Measurements from ENCODE around the gene HIVEP3.
"Not testable (repeated sequence)": the region's sequence is repeated elsewhere in the genome, so short reads cannot be mapped to it uniquely, and the experiment has no call there.

Gene HIVEP3

DNA sequence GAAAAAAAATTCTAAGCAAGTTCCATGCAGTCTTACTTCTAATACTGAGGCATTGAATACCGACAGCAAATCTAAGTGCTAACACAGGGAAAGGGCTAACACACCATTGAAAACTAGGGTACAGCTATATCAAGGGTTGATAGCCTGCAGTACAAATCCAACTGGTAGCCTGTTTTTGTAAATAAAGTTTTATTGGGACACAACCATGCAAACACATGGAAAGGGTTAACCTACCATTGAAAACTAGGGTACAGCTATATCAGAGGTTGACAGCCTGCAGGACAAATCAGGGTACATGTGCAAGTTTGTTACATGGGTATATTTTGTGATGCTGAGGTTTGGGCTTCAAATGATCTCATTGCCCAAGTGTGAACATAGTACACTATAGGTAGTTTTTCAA lies 212.9 kb downstream of the HIVEP3 start:
- no peak for DNase-seq

- no peak for DNase-seq
Observed at GRCh38 chr1:41704196-41704595, 214.5 kb downstream of the HIVEP3 start.

DNA sequence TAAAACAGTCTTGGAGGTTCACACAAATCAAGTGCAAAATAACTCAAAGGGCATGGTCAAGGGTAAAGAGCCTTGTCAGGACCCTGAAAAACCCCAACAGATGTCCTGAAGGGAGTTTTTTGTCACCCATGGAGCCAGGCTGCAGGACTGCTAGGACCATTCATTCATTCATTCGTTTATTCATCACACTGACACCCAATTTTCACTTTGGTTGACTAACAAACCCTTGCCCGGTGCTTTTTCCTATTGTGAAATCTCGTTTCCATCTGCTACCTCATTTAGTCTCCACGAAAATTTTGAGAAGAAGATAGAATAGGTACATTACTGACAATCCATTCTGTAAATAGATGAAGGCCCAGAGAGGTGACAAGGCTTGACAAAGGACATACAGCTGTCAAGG lies 216.0 kb downstream of the HIVEP3 start:
- no peak for DNase-seq

DNA sequence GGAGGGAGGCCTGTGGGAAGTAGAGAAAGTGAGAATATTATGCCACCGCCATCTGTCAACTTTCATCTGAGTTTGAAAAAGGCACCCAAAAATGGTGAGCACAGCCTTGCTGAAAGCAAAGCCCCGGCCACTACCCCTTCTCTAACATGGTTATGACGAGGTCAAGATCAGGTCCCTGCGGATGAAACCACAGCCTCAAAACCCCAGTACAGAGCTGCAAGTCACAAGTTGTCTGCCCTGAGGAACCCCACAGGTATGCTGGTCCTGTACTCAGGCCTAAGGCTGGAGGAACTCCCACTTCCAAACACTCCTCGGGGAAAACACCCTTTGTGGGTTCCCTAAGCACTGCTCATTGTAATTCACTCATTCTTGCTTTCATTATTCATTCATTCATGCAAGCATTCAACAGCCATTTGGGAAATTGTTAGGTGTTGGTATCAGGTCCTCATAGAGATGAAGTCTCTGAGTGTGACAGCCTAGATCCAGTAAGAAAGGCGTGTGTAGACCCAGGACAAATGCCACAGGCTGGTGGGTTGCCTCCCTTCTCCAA lies 217.7 kb downstream of the HIVEP3 start:
- no peak for DNase-seq

- DNase-seq: no peak
Observed at GRCh38 chr1:41700581-41700980, 218.1 kb downstream of the HIVEP3 start.

DNA sequence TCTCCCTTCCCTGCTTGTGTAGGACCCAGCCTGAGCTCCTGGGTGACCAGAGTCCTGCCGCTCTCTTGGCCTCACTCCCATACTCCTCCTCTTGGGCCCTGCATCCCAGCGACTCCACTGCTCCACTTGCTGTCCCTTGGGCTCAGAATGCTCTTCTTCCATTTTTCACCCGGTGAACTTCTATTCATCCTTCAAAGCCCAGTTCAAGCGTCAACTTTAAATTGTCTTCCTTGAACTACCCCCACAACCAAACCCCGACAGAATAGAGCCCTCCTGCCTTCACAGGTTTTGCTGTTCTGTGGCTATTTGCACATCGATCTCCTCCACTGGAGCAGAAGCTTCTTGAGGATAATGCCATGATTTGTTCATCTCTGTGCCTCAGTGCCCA lies 218.9 kb downstream of the HIVEP3 start:
- no peak for DNase-seq

DNA sequence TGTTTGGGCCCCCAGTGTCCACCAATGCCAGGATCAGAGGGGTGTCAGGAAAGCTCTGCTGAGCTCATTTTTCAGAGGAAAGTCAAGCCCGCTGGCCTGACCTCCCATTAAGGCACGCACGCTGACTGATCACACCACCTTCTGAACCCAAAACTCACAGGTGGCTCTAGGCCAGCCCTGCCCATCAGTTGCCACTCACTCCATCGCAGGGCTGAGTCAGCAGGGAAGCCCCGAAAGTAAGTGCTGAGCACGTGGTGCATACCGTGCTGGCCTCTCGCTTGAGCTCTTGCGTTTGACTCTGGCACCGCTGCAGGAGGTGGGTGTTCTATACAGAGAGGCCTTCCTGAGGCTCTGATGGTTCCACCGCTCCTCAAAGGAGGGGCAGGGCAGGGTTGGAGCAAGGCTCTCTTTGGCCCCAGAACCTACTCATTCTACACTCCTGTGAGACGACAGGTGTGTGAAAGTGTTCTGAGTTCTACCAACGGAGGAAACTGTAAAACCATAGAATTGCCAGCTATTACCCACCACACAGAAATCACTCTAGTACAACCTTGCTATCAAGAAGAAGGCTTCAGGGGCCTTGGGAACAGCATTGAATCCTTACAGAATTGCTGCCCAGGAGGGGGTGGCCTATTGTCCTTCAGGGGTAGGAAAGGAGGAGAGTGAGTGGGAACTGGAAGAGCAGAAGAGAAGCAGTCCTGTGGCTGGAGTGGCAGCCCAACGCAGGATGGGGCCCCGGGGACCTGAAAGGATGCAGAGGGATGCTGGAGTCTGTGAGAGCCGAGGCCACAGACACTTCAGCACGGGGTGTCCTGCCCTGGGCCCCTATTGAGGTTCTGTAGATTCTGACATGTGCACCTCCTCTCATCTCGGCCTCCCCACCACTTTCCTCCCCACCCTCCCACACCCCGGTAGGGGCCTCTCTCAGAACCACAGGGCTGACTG lies 219.5 kb downstream of the HIVEP3 start:
- DNase-seq: peak; percentile 33 to 41

DNA sequence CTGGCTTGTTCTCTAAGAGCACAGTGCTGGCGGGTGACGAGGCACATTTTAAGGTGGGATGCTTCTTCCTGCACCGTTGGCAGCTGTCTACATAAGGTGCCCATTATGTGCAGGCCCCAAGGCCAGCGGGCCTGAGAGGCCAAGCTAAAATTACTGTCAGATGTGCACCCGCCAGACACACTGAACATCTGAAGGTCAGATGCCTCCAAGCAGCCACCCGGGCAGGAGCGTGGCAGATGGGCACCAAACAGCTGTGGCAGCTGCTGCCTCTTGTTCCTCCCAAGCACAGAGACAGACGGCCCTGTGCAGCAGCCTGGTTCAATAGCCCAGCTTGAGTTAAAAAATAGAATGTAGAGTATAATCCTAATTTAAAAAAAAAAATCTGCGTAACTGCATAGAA lies 222.3 kb downstream of the HIVEP3 start:
- no peak for DNase-seq

DNA sequence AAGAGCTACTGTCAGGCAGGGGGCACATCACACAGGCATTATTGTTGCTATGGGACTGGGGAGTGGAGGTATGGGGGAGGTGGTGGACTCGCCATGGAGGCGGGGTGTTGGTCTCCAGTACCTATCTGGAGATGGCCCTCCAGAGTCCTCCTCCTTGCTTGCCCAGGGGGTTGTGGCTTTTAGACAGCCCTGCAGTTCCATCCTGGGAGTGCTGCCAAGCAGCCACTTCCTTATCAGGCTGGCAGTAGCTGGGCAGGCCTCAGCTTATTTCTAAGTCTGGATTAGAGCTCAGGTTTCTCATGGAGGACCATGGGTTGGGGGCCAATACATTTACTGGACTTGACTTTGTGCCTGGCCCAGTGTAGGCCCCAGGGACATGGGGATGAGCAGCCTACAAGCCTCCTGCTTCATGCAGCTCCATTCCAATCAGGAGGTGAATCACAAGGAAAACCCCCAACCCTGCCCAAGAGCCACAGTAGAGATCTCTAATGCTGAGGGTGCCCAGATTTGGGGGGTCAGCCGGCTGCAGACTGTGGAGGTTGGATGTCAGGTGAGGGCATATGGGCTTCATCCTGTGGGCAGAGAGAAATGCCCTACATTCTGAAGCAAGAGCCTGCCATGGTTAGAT lies 223.5 kb downstream of the HIVEP3 start:
- DNase-seq: no peak

GRCh38 chr1:41691966-41692365 lies 226.8 kb downstream of the HIVEP3 start:
- not testable (repeated sequence) for DNase-seq

DNA sequence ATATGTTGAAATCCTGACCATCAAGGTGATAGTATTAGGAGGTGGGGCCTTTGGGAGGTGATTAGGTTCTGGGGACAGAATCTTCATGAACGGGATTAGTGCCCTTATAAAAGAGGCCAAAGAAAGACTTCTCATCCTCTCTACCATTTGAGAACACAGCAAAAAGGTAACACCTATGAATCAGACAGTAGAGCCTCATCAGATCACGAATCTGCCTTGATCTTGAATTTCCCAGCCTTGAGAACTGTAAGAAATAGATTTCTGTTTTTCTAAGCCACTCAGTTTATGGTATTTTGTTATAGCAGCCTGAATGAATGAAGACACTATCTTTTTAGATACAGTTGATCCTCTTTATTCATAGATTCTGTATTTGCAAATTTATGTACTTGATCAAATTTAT lies 227.3 kb downstream of the HIVEP3 start:
- DNase-seq: no peak

- no peak for DNase-seq
Observed at GRCh38 chr1:41690331-41690730, 228.4 kb downstream of the HIVEP3 start.

- DNase-seq: no peak
Observed at GRCh38 chr1:41689558-41689981, 229.2 kb downstream of the HIVEP3 start.

DNA sequence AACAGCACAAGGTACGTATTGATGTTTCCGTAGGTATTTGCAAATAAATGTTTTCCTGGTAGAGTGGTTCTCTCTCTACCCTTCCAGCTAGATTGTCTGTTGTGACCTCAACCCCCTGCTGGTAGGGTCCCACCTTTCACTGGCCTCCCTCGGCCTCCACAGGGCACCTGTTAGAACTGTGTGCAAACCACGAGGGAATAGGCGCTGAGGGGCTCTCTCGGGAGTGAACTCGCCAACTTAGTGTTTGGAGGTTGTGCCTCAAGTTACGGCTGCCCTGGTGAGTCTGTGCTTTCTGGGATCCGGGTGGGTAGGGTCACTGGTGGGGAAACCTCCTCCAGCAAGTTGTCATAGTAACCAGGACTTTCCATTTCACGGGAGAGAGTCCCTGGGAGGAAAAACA lies 229.6 kb downstream of the HIVEP3 start:
- DNase-seq: no peak

- DNase-seq: no peak
Observed at GRCh38 chr1:41687007-41687406, 231.7 kb downstream of the HIVEP3 start.

DNA sequence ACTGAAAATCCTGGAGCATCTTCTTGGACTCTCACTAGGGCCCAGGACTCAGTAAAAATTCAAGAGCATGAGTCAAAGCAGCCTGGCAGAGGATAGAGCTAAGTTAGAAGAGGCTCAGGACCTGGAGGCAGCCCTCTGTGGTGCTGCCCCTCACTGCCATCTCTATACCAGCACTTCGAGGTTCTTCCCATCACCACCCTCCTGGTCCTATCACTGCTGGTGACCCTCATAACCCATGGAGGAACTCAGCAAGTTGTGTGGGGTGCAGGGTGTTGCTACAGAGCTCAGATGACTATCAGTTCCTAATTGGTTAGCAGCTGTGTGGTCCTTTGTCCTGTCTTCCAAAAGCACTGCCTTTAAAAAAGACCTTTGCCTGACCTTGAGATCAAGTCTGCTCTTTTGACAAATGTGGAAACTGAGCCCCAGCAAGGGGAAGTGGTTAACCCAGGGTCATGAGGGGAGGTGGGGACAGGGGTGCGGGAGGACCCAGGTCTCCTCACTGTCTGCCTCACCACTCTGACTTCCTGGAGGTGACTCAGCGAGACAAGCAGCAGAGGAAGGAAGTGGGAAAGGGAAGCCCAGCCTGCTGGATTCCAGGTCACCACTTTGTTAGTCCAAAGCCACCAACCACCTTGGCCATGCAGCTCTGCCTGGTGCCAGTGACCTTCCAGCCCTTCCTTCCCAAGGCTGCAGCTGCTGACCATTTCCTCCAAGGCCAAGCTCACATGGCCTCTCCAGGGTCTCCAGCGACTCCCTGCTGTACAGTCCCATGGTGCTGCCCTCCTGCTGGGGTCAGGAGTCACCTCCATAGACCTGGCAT lies 234.8 kb downstream of the HIVEP3 start:
- DNase-seq: peak; percentile 34 to 56

DNA sequence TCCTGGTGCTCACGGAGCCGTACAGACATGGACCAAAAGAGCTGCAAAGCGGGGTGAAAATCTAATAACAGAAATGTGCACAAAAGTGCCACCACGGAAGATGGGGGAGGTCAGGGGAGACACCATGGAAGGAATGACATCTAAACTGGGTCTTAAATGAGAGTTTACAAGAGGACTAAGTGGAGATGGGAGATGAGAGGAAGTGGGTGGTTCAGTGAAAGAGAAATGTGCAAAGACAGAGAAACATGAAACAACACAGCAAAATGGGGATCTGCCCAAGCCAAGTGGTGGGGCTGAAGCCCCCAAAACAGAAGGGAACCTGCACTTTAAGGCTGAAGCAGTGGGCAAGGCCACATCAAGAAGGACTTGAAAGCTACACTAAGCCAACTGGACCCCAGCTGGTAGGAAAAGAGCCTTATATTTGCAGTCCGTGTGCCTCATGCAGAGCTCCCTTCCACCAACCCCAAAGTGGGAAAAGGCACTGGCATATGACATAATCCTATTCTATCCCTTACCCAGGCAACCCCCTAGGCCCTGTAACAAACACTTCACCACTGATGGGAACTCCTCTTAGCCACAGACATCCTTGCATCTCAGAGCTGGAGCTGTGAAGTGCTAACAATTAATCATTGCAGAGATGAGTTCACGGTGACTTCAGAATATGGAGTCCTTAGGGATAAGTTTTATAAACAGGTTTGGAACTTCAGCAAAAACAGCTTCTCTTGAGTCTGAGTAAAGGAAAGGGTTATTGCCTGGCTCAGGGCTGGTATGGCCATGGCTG lies 235.7 kb downstream of the HIVEP3 start:
- DNase-seq: no peak

DNA sequence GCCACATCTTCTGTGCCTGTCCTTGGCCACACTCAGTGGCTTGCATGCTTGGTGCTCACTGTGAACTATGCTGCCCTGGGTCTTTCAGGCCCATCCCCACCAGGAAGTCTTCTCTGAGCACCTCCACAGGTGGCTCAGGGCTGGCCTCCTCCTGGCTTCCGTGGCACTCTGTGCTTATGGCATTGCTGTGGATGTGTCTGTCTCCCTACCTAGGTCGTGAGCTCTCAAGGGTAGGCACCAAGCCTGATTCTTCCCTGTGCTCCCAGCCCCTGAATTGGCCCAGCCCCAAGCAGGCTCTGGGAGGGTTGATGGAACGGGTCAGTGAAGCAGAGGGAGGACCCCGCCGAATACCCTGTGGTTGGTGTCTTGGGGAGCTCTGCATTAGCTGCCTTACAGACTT lies 236.6 kb downstream of the HIVEP3 start:
- DNase-seq: no peak

GRCh38 chr1:41681331-41682098 lies 237.2 kb downstream of the HIVEP3 start:
- no peak for DNase-seq

DNA sequence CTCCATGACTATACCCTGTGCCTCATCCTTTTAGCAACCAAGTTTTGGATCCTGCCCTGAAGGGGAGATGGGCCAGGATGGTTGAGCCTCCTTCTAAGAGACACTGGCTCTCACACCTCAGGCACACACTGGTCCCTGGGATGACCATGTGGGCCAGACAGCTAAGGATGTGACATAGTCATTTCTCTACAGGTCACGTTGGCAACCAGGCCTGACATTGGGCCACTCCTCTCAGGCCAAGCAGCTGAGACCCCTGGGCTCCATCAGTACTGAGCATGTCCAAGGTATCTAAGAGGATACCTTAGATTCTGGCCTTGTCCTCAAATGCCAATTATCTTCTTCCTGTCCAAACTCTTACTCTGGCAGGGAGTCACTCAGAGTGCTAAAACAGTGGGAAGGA lies 238.7 kb downstream of the HIVEP3 start:
- no peak for DNase-seq

DNA sequence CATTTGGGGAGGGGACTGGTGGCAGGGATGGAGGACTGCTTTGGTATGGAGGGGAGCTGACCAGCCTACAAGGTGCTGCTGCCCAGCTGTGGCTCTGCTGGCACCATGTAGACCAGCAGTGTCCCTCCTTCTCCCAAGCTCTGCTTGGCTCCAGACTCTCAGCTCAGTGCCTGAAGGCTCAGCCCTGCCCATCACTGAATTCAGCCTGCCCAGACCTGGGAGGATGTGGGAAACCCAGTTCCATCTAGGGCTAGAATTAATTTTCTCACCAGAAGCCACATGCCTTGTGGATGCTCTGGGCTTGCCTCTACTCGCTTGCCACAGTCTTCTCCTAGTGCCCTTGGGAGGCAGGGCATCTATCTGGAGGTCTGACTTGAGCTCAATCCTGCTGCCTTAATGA lies 239.2 kb downstream of the HIVEP3 start:
- no peak for DNase-seq
